ENCODE measurements around the gene CHAC1. TPM values are rescaled to one million over a fixed set of nuclear protein-coding genes. Genes with fewer than 3 reads are reported as not detected.

Gene CHAC1
- total RNA-seq: 1 to 10 TPM in 1 of 2 donors, under 1 TPM in 1; 0.18 to 2.7 TPM

- H3K9me3 ChIP-seq: no peaks in the 10 kb centered on the region
- peaks cover 5% of the 10 kb centered on the region for H3K4me1 ChIP-seq (replicated peaks)
- TF ChIP-seq POLR2A (IDR thresholded peaks at IDR 0.05) (peak; percentile 39), POLR2AphosphoS5 (IDR thresholded peaks at IDR 0.05) (peak; percentile 75), CTCF (IDR thresholded peaks at IDR 0.05) (peak in 1 of 4 experiments; percentile 18)
- 2% methylated on average over 40 of the region's 72 CpGs for WGBS
- peak within 1 kb of the TSS; percentile 60 to 65 for H3K4me3 ChIP-seq
- intact Hi-C loops (cut with DNase I): loop anchor here (5.0 kb wide), 1 partner anchor 64 kb away; no protein-coding TSS in a partner anchor
- peak within 1 kb of the TSS; percentile 52 to 60 for H3K27ac ChIP-seq
- H3K27me3 ChIP-seq (replicated peaks; ENCODE audit: insufficient read depth): no peaks in the 10 kb centered on the region
- DNase-seq (ENCODE audit: low spot score): peak; percentile 96
- no peaks in the 10 kb centered on the region for H3K36me3 ChIP-seq
Observed at GRCh38 chr15:40952901-40953712, at the start of gene CHAC1. Gene CHAC1, plus strand, starts transcription at chr15:40953471. Its CDS starts 113 bp downstream, at chr15:40953584.

GRCh38 chr15:40904552-40905201, 48.6 kb upstream of the CHAC1 start:
- intact Hi-C loops (cut with DNase I): loop anchor here (1.0 to 10.0 kb wide), 4 partner anchors 38 to 278 kb away; partner anchors contain the start of gene INO80
- Histone ChIP-seq H3K36me3 (peaks cover 1 to 11% of the 10 kb centered on the region in 2 donors), H3K4me3 (no peak overlapping the region), H3K4me1 (replicated peaks) (peaks cover 22% of the 10 kb centered on the region), H3K27ac (peak overlapping the region in 1 of 2 donors; percentile 24), H3K9me3 (no peaks in the 10 kb centered on the region), H3K27me3 (replicated peaks; ENCODE audit: insufficient read depth) (no peaks in the 10 kb centered on the region)
- TF ChIP-seq POLR2A (IDR thresholded peaks at IDR 0.05) (no peak), CTCF (IDR thresholded peaks at IDR 0.05) (no peak), POLR2AphosphoS5 (IDR thresholded peaks at IDR 0.05) (no peak)
- WGBS: 75% methylated on average over 7 of the region's 7 CpGs
- DNase-seq (ENCODE audit: low spot score): no peak

- TF ChIP-seq POLR2AphosphoS5 (IDR thresholded peaks at IDR 0.05) (no peak), POLR2A (IDR thresholded peaks at IDR 0.05) (no peak), CTCF (IDR thresholded peaks at IDR 0.05) (peak; percentile 69 to 96 (median 90))
- intact Hi-C loops (cut with DNase I): loop anchor here (2.0 to 10.0 kb wide), 4 partner anchors 36 to 276 kb away; partner anchors contain the start of gene INO80
- Histone ChIP-seq H3K4me3 (peak overlapping the region; percentile 22 to 33), H3K36me3 (no peaks in the 10 kb centered on the region), H3K27me3 (replicated peaks; ENCODE audit: insufficient read depth) (no peaks in the 10 kb centered on the region), H3K9me3 (no peaks in the 10 kb centered on the region), H3K4me1 (replicated peaks) (peaks cover 22% of the 10 kb centered on the region), H3K27ac (peak overlapping the region; percentile 88 to 89)
- WGBS: 0% methylated on average over 26 of the region's 36 CpGs
- DNase-seq (ENCODE audit: low spot score): peak; percentile 83
Observed at GRCh38 chr15:40906091-40906990, 46.9 kb upstream of the CHAC1 start.

- H3K36me3 ChIP-seq: no peaks in the 10 kb centered on the region
- intact Hi-C loops (cut with DNase I): loop anchor here (2.0 to 10.0 kb wide), 4 partner anchors 35 to 275 kb away; partner anchors contain the start of gene INO80
- WGBS: 11% methylated on average over 15 of the region's 22 CpGs
- no peak for DNase-seq (ENCODE audit: low spot score)
- peak overlapping the region; percentile 22 to 33 for H3K4me3 ChIP-seq
- TF ChIP-seq POLR2A (IDR thresholded peaks at IDR 0.05): no peak
- TF ChIP-seq CTCF (IDR thresholded peaks at IDR 0.05): no peak
- TF ChIP-seq POLR2AphosphoS5 (IDR thresholded peaks at IDR 0.05): no peak
- H3K27me3 ChIP-seq (replicated peaks; ENCODE audit: insufficient read depth): no peaks in the 10 kb centered on the region
- H3K27ac ChIP-seq: peak overlapping the region; percentile 88 to 89
- no peaks in the 10 kb centered on the region for H3K9me3 ChIP-seq
- peaks cover 22% of the 10 kb centered on the region for H3K4me1 ChIP-seq (replicated peaks)
Observed at GRCh38 chr15:40906991-40907802, 46.1 kb upstream of the CHAC1 start.
